ENCODE measurements around the gene TNFRSF6B. TPM values are rescaled to one million over a fixed set of nuclear protein-coding genes. Genes with fewer than 3 reads are reported as not detected.

The TNFRSF6B gene
- total RNA-seq, 1 donor from 2014 or later = not detected

GRCh38 chr20:63733117-63733516 is 36.7 kb downstream of the TNFRSF6B start:
- peaks cover 6% of the 10 kb centered on the region for H3K27me3 Mint-ChIP-seq
- no peak overlapping the region for H3K27ac Mint-ChIP-seq
- peaks cover 20% of the 10 kb centered on the region for H3K36me3 Mint-ChIP-seq (ENCODE audit: insufficient read depth)
- H3K4me3 Mint-ChIP-seq (ENCODE audit: low read depth) = no peak overlapping the region
- H3K9me3 Mint-ChIP-seq (ENCODE audit: low read depth) = no peaks in the 10 kb centered on the region
- DNase-seq (ENCODE audit: low spot score, unreplicated experiment) = no peak
- no peak for TF ChIP-seq CTCF (IDR thresholded peaks at IDR 0.05; ENCODE audit: unreplicated experiment)
- H3K4me1 Mint-ChIP-seq (ENCODE audit: low read depth) = no peaks in the 10 kb centered on the region

- no peak for TF ChIP-seq CTCF (IDR thresholded peaks at IDR 0.05; ENCODE audit: unreplicated experiment)
- no peak for DNase-seq (ENCODE audit: low spot score, unreplicated experiment)
- Mint-ChIP-seq H3K4me1 (ENCODE audit: low read depth) (no peaks in the 10 kb centered on the region), H3K36me3 (ENCODE audit: insufficient read depth) (peaks cover 20% of the 10 kb centered on the region), H3K27ac (no peak overlapping the region), H3K4me3 (ENCODE audit: low read depth) (no peak overlapping the region), H3K27me3 (peaks cover 6% of the 10 kb centered on the region), H3K9me3 (ENCODE audit: low read depth) (no peaks in the 10 kb centered on the region)
Observed at GRCh38 chr20:63733579-63734081, 37.2 kb downstream of the TNFRSF6B start.

GRCh38 chr20:63734111-63734945 is 37.9 kb downstream of the TNFRSF6B start:
- peaks cover 20% of the 10 kb centered on the region for H3K36me3 Mint-ChIP-seq (ENCODE audit: insufficient read depth)
- H3K27me3 Mint-ChIP-seq = peaks cover 6% of the 10 kb centered on the region
- no peak overlapping the region for H3K27ac Mint-ChIP-seq
- H3K4me1 Mint-ChIP-seq (ENCODE audit: low read depth) = no peaks in the 10 kb centered on the region
- no peak for TF ChIP-seq CTCF (IDR thresholded peaks at IDR 0.05; ENCODE audit: unreplicated experiment)
- no peak overlapping the region for H3K4me3 Mint-ChIP-seq (ENCODE audit: low read depth)
- DNase-seq (ENCODE audit: low spot score, unreplicated experiment) = no peak
- H3K9me3 Mint-ChIP-seq (ENCODE audit: low read depth) = no peaks in the 10 kb centered on the region

DNA sequence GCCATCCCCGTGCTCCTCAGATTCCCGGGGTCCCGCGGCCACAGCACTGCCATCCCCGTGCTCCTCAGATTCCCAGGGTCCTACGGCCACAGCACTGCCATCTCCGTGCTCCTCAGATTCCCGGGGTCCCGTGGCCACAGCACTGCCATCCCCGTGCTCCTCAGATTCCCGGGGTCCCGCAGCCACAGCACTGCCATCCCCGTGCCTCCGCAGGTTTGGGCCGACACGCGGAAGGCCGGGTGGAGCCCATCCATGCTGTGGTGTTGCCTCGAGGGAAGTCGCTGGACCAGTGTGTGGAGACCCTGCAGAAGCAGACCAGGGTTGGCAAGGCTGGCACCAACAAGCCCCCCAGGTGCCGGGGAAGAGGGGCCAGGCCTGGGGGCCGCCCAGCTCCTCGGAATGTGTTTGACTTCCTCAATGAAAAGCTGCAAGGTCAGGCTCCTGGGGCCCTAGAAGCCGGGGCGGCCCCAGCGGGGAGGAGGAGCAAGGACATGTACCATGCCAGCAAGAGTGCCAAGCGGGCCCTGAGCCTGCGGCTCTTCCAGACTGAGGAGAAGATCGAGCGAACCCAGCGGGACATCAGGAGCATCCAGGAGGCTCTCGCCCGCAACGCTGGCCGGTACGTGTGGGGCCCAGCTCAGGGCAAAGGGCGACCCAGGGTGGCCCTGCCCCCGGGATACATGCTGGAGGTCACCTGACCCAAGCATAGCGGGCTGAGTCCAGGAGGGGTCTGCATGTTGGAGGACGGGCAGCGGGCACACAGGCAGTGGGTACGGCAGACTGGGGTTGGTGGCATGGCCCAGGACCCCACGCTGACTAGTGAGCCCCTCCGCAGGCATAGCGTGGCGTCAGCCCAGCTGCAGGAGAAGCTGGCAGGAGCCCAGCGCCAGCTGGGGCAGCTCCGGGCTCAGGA is 38.8 kb downstream of the TNFRSF6B start:
- no peak for DNase-seq (ENCODE audit: low spot score, unreplicated experiment)
- Mint-ChIP-seq H3K4me3 (ENCODE audit: low read depth) (no peak overlapping the region), H3K9me3 (ENCODE audit: low read depth) (no peaks in the 10 kb centered on the region), H3K27ac (no peak overlapping the region), H3K4me1 (ENCODE audit: low read depth) (no peaks in the 10 kb centered on the region), H3K27me3 (peaks cover 6% of the 10 kb centered on the region), H3K36me3 (ENCODE audit: insufficient read depth) (peaks cover 17% of the 10 kb centered on the region)
- no peak for TF ChIP-seq CTCF (IDR thresholded peaks at IDR 0.05; ENCODE audit: unreplicated experiment)
